Ishikawa (cell line): ENCODE measurements around the gene IFT43.

ENCODE experiments used
- CEBPB ChIP-seq: IDR thresholded peaks from 2 replicates; pipeline ENCODE4 v1.6.1; 2012
- CREB1 ChIP-seq: IDR thresholded peaks from 2 replicates; pipeline ENCODE4 v1.6.1; 2012; ENCODE audit warnings: low read depth
- EGR1 ChIP-seq: IDR thresholded peaks from 2 replicates; pipeline ENCODE4 v1.6.1; 2012
- EP300 ChIP-seq: IDR thresholded peaks from 2 replicates; pipeline ENCODE4 v1.6.1; 2012; ENCODE audit warnings: borderline replicate concordance
- FOXM1 ChIP-seq: IDR thresholded peaks from 2 replicates; pipeline ENCODE4 v1.6.1; 2012; ENCODE audit warnings: low read depth, borderline replicate concordance
- NFIC ChIP-seq: IDR thresholded peaks from 2 replicates; pipeline ENCODE4 v1.6.1; 2012
- RAD21 ChIP-seq: IDR thresholded peaks from 2 replicates; pipeline ENCODE4 v1.6.1; 2012; ENCODE audit warnings: low read depth
- TAF1 ChIP-seq: IDR thresholded peaks from 2 replicates; pipeline ENCODE4 v1.6.1; 2012; ENCODE audit warnings: low read depth, mild to moderate bottlenecking
- TCF12 ChIP-seq: IDR thresholded peaks from 2 replicates; pipeline ENCODE4 v1.6.1; 2012; ENCODE audit warnings: low read depth
- TEAD4 ChIP-seq: IDR thresholded peaks from 2 replicates; pipeline ENCODE4 v1.6.1; 2012
- YY1 ChIP-seq: IDR thresholded peaks from 2 replicates; pipeline ENCODE4 v1.6.1; 2012; ENCODE audit warnings: low read depth
- ZBTB7A ChIP-seq: IDR thresholded peaks from 2 replicates; pipeline ENCODE4 v1.6.1; 2012; ENCODE audit warnings: low read depth
- TF ChIP-seq, protein P1 (sequence below): IDR thresholded peaks from 2 replicates; pipeline ENCODE4 v1.6.1; 2012
- TF ChIP-seq, protein P2 (sequence below): IDR thresholded peaks from 2 replicates; pipeline ENCODE4 v1.6.1; 2012; ENCODE audit warnings: low read depth, mild to moderate bottlenecking
- TF ChIP-seq, protein P3 (sequence below): IDR thresholded peaks from 2 replicates; pipeline ENCODE4 v1.6.1; 2012

The IFT43 gene

DNA sequence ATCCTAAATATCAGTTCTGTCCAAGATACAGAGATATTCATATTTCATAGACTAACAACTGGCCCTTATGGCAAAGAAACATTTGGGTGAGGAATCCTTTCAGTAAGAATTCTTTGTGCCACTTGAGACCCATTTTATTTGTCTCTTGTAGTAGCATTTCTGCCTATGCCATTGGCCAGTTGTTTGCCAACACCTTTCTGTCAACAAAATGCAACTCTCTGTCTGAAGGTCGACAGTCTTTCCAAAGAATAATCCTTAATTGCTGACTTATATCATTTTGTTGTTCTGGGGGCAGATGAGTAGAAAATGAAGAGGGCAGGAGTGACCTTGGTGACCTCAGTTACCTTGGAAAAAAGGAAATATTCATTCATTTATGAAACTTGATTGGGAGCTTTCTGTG, 10.9 kb downstream of the IFT43 start:
- TF ChIP-seq, protein P1, sequence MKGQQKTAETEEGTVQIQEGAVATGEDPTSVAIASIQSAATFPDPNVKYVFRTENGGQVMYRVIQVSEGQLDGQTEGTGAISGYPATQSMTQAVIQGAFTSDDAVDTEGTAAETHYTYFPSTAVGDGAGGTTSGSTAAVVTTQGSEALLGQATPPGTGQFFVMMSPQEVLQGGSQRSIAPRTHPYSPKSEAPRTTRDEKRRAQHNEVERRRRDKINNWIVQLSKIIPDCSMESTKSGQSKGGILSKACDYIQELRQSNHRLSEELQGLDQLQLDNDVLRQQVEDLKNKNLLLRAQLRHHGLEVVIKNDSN: no peak
- TF ChIP-seq, protein P2, sequence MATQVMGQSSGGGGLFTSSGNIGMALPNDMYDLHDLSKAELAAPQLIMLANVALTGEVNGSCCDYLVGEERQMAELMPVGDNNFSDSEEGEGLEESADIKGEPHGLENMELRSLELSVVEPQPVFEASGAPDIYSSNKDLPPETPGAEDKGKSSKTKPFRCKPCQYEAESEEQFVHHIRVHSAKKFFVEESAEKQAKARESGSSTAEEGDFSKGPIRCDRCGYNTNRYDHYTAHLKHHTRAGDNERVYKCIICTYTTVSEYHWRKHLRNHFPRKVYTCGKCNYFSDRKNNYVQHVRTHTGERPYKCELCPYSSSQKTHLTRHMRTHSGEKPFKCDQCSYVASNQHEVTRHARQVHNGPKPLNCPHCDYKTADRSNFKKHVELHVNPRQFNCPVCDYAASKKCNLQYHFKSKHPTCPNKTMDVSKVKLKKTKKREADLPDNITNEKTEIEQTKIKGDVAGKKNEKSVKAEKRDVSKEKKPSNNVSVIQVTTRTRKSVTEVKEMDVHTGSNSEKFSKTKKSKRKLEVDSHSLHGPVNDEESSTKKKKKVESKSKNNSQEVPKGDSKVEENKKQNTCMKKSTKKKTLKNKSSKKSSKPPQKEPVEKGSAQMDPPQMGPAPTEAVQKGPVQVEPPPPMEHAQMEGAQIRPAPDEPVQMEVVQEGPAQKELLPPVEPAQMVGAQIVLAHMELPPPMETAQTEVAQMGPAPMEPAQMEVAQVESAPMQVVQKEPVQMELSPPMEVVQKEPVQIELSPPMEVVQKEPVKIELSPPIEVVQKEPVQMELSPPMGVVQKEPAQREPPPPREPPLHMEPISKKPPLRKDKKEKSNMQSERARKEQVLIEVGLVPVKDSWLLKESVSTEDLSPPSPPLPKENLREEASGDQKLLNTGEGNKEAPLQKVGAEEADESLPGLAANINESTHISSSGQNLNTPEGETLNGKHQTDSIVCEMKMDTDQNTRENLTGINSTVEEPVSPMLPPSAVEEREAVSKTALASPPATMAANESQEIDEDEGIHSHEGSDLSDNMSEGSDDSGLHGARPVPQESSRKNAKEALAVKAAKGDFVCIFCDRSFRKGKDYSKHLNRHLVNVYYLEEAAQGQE: no peak
- TF ChIP-seq CREB1 (no peak), RAD21 (no peak)
- TF ChIP-seq, protein P3, sequence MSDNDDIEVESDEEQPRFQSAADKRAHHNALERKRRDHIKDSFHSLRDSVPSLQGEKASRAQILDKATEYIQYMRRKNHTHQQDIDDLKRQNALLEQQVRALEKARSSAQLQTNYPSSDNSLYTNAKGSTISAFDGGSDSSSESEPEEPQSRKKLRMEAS: no peak

DNA sequence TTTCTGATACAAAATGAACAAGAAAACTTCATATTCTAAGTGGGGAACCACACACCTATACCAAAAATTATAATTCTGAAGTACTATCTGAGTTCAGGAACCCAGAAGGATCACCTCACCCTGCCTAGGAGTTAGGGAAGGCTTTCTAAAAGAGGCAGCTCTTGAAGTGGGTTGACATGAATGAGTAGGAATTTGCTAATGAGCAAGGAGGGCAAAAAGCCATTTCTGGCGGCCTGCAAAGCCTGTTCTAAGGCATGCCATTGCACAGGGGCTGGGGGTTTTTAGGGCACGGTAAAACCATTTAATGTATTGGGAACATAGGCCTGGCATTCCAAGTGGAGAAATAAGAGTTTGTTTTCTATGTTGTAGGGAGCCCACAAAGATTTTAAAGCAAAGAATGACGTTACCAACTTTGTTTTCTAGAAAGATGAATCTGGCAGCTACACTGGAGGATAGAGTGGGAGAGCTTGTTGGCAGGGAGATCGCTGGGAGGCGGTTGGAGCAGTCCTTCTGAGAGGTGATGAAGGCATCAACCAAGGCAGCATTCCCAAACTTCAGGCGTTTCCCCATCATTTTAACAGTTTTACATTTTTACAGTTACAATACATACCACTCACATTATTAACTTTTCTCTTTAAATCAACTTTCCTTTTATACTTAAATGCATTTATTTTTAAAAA, 14.1 kb downstream of the IFT43 start:
- TF ChIP-seq EGR1 (no peak), YY1 (no peak), CREB1 (no peak), CEBPB (no peak), TCF12 (no peak), ZBTB7A (no peak)
- TF ChIP-seq, protein P2: no peak

DNA sequence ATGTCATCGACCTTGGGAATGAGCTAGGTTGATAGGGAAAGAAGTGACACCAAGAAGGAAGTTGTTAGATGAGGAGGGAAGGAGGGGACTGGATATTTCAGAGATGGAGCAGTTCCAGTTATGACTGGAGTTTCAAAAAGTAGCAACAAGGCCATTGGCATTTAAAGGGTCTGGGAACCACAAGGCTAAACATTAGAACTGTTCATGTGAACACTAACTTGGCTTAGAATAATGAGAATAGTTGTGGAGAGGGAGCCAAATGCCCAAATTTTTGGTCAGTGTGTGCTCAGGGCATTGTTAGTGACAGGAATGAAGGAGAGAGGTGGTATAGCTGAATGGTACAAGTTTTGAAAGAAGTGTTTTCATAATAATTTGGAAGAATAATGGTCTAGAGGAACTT, 16.8 kb downstream of the IFT43 start:
- TF ChIP-seq CREB1 (no peak), TCF12 (no peak), EGR1 (no peak), EP300 (no peak), NFIC (no peak), RAD21 (no peak), TAF1 (no peak), CEBPB (no peak), ZBTB7A (no peak), FOXM1 (no peak), YY1 (no peak), TEAD4 (no peak)
- TF ChIP-seq, protein P3: no peak
- TF ChIP-seq, protein P1: no peak
- TF ChIP-seq, protein P2: no peak

DNA sequence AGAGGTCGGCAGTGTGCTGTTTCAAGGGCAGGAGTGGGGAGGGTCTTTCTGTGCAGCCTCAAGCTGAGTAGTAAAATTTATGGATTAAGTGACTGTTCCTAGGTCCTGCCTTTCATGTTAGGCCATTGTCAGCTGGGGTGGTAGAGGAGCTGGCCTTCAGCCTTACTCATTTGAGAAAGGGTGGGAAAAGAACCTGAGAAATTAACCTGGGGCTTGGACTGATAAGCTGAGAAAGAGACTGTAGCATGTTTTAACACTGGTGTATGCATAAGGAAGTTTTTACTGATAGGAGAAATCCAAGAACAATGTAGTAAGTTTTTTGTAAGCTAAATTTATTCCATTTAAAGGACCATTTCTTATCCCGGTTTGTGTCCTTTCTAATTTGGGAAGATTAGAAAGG, 20.7 kb downstream of the IFT43 start:
- TF ChIP-seq, protein P2: no peak
- no peak for TF ChIP-seq NFIC
- TF ChIP-seq TCF12: no peak
- TF ChIP-seq, protein P3: no peak
- no peak for TF ChIP-seq ZBTB7A
- TF ChIP-seq, protein P1: no peak
- no peak for TF ChIP-seq EGR1
- no peak for TF ChIP-seq EP300
- TF ChIP-seq CEBPB: no peak
- no peak for TF ChIP-seq FOXM1
- no peak for TF ChIP-seq TEAD4
